Measurements from ENCODE around the gene RILPL1.

RILPL1 gene

DNA sequence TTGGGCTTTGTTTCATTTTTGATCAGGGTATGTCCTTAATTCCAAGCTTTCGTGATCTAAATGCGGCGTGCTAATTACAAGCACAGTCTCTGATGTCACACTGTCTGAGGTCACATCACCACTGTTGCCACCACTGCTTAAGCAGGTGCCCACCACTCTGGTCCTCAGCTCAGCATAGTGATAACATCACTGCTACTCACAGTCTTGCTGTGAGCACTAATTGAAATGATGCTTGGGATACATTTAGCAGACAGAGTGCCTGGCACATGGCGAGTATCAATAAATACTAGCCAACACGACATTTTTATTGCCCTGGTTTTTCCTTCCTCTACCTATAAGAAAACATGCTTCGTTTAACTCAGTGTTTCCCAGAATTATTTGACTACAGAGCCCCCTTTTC is 104.9 kb downstream of the RILPL1 start:
- DNase-seq (ENCODE audit: low spot score) = no peak

DNA sequence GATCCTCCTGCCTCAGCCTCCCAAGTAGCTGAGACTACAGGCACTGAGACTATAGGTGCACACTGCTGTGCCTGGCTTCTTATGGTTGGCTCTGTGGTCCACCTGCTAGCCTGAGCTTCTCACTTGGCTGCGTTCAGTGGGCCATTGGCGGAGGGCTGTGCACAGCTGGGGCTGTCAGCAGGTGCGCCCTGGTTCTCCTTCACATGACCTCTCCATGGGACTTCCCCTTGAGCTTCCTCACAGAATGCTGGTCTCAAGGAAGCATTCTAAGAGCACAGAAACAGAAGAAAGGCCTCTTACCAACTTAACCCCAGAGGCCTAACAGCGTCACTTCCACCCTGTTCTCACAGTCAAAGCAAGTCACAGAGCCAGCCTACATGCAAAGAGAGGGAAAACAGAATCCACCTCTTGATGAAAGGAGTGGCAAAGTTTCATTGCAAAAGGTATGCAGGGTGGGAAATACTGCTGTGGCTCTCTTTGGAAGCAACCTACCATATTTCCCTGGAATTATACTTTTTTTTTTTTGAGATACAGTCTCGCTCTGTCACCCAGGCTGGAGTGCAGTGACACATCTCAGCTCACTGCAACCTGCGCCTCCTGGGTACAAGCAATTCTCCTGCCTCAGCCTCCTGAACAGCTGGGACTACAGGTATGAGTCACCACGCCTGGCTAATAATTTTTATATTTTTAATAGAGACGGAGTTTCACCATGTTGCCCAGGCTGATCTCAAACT is 106.3 kb downstream of the RILPL1 start:
- no peak for DNase-seq (ENCODE audit: low spot score)

DNA sequence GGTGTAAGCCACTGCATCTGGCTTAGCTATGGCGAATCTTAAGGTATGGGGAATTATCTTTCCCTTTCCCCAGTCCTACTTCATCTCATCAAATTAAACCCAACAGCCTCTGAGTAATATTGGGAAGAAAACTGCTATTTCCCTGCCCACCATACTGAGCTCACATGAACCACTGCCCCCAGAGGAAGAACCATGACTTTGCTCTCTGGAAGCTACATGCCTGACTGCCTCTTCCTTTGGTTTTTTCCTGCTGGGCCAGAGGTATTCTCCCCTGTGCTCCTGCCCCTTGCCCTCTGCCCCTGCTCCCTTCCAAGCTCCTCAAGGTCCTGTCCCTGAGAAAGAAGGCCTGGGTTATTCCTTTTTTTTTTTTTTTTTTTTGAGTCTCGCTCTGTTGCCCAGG is 112.2 kb downstream of the RILPL1 start:
- no peak for DNase-seq (ENCODE audit: low spot score)
